Measurements from ENCODE around the gene DGKD. TPM values are rescaled to one million over a fixed set of nuclear protein-coding genes. Genes with fewer than 3 reads are reported as not detected.
A peak's percentile ranks its signal among the peaks of the same experiment; 100 is the strongest.
"Not testable (repeated sequence)": the region's sequence is repeated elsewhere in the genome, so short reads cannot be mapped to it uniquely, and the experiment has no call there.

Gene DGKD
- total RNA-seq, 4 donors from 2014 or later = 26.3 to 41.3 (median 30.4) TPM

- Histone ChIP-seq H3K4me3 (no peak overlapping the region), H3K36me3 (peaks cover 0 to 17% of the 10 kb centered on the region in 2 donors), H3K9me3 (no peaks in the 10 kb centered on the region), H3K4me1 (peaks cover 24 to 29% of the 10 kb centered on the region in 2 donors), H3K27me3 (no peaks in the 10 kb centered on the region), H3K27ac (peak overlapping the region in 1 of 4 donors; percentile 56)
- DNase-seq (no peak), ATAC-seq (no peak)
- in situ Hi-C loops (cut with MboI; ENCODE audit: low sequenced_read_pairs in 4 of 4) = no loop called here
- no peak for TF ChIP-seq POLR2A (IDR thresholded peaks at IDR 0.05)
- no peak for TF ChIP-seq CTCF (IDR thresholded peaks at IDR 0.05 in 4 of 5, conservative IDR thresholded peaks at IDR 0.05 in 1 of 5)
- intact Hi-C loops (cut with DNase I; ENCODE audit: low total_unique reads) = no loop called here
Observed at GRCh38 chr2:233389601-233390125, 35.4 kb downstream of the DGKD start.

GRCh38 chr2:233395687-233396086 lies 41.4 kb downstream of the DGKD start:
- Histone ChIP-seq H3K4me1 (no peaks in the 10 kb centered on the region), H3K9me3 (no peaks in the 10 kb centered on the region), H3K4me3 (no peak overlapping the region), H3K27me3 (no peaks in the 10 kb centered on the region), H3K27ac (no peak overlapping the region), H3K36me3 (peaks cover 0 to 13% of the 10 kb centered on the region in 2 donors)
- in situ Hi-C loops (cut with MboI; ENCODE audit: low sequenced_read_pairs in 4 of 4) = no loop called here
- no peak for ATAC-seq
- intact Hi-C loops (cut with DNase I; ENCODE audit: low total_unique reads) = no loop called here
- no peak for DNase-seq
- no peak for TF ChIP-seq CTCF (IDR thresholded peaks at IDR 0.05 in 4 of 5, conservative IDR thresholded peaks at IDR 0.05 in 1 of 5)
- TF ChIP-seq POLR2A (IDR thresholded peaks at IDR 0.05) = no peak

- DNase-seq; intact Hi-C loops (cut with DNase I; ENCODE audit: low total_unique reads); H3K27me3 ChIP-seq; ATAC-seq; H3K4me1 ChIP-seq; H3K4me3 ChIP-seq; H3K27ac ChIP-seq; in situ Hi-C loops (cut with MboI; ENCODE audit: low sequenced_read_pairs in 4 of 4); H3K9me3 ChIP-seq; H3K36me3 ChIP-seq: not testable (repeated sequence)
Observed at GRCh38 chr2:233396726-233397665, 42.7 kb downstream of the DGKD start.

- Histone ChIP-seq H3K4me1 (no peaks in the 10 kb centered on the region), H3K4me3 (no peak overlapping the region), H3K27ac (no peak overlapping the region), H3K36me3 (no peaks in the 10 kb centered on the region), H3K9me3 (no peaks in the 10 kb centered on the region), H3K27me3 (no peaks in the 10 kb centered on the region)
- DNase-seq (no peak), ATAC-seq (no peak)
- TF ChIP-seq POLR2A (IDR thresholded peaks at IDR 0.05) (no peak), CTCF (IDR thresholded peaks at IDR 0.05 in 4 of 5, conservative IDR thresholded peaks at IDR 0.05 in 1 of 5) (no peak)
- intact Hi-C loops (cut with DNase I; ENCODE audit: low total_unique reads) = no loop called here
- in situ Hi-C loops (cut with MboI; ENCODE audit: low sequenced_read_pairs in 4 of 4) = loop anchor here in 1 of 4 donors (5.0 kb wide), 1 partner anchor 48 kb away; no protein-coding TSS in a partner anchor
Observed at GRCh38 chr2:233399306-233400225, 45.3 kb downstream of the DGKD start.
